Stimulated activated CD8-positive, alpha-beta memory T cell treated with anti-CD3 and anti-CD28 coated beads, Interleukin-12 subunit alpha, Interleukin-12 subunit beta, amount 100 ng/mL, for 1 hour (primary cell): ENCODE results near the gene IRS2.

Experiments used
- DNase-seq: peaks from one replicate; pipeline ENCODE4 v3.0.0-alpha.2; 2020; ENCODE audit warnings: low read depth

The IRS2 gene

DNA sequence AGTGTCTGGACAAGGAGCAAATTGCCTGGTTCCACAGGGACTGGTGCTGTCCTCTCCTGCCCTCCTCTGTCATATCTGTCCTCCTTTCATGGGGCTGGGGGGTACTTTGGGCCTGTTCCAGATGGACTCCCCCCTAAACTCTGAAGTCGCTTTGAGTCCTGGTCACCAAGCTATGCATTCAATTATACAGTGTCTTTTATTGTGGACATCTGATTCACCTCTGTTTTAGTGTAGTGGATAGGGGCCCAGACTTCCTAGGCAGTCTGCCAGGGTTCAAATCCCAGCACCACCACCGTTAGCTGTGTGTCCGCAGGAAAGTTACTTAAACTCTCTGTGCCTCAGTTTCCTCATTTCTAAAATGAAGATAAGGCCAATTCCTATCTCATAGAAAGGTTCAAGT is 21.0 kb upstream of the IRS2 start:
- no peak for DNase-seq

DNA sequence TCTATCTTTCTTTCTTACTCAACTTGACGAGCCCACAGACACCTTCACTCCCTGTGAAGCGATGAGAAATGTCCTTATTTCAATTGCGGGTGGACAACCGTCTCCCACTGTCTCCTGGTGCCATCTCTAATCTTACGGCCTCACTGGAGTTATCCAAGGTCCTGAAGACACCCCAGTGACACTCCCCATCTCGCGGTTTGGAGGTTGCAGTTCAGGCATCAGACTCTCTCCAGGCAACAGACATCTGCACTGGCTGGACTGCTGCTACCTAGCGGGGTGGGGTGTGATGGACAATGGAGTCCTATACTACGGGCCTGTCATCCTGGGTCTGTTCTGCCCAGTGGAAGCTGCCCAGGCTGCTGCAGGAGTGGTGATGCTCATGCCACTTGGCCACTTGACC is 18.3 kb upstream of the IRS2 start:
- DNase-seq = no peak

DNA sequence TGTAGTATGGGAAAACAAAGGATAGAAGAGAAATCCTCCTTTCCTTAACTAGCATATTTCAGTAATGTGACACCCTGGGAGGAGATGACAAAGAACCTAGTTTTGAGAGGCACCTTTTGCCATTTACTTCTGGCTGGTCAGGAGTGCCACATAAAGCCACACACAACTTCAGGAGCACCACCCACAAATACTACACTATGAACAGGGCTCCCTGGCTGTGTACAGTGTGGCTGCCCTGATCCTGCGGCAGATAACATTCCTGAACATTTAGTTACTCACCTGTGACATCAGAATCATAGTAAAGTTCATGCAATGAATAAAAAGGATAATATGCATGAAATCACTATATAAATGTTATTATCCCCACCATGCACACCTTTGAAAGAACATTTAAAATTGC is 17.4 kb upstream of the IRS2 start:
- no peak for DNase-seq

DNA sequence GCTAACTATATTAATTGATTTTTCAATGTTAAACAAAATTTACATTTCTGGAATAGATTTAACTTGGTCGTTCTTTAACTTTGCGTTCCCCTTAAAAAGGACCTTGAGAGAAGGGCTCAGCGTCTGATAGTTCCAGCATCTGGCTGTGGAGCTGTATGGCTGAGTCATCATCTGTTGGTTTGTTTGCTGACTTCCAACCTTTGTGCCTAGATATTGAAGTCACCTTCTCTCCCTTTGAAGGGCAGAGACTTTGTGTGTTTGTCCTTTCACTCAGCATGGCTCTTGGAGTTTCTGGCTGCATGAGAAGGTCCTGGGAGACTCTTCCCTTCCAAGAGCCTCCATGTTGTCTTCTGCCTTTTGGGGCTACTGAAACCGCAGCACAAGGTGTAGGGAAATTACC is 16.6 kb upstream of the IRS2 start:
- DNase-seq = no peak

DNA sequence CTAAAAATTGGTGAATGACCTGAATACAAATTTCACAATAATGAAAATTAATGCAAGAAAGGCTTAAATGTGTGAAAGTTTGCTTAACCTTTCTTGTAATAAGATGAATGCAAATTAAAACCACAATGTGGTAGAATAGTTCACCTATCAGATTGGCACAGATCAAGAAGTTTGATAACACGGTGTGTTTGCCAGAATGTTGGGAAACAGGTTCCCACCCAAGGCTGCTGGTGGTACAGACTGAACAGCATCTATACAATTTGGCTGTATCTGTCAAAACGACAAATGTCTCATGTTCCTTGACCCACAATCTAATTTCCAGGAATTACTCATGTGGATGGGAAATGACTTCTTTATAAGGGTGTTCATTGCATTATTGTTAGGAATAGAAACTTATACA is 8.6 kb upstream of the IRS2 start:
- DNase-seq = no peak

DNA sequence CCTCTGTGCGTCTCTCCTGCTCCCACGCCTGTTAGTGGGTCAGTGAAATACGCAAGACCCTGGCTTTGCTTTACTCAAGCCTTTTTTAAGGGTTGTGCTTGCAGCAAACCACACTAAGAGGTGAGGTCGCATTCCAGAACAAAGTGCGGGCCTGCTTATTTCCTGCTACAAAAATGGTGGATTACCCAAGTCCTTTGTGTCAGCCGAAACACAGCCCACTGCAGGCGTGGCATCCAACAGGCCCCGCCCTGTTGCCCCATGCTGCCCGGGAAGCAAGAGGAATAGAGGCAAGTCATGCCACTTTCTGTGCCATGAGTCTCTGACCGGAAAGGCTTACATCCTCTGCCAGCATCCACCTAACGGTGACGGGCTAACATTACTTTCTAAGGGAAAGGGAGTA is 7.7 kb upstream of the IRS2 start:
- DNase-seq = no peak

DNA sequence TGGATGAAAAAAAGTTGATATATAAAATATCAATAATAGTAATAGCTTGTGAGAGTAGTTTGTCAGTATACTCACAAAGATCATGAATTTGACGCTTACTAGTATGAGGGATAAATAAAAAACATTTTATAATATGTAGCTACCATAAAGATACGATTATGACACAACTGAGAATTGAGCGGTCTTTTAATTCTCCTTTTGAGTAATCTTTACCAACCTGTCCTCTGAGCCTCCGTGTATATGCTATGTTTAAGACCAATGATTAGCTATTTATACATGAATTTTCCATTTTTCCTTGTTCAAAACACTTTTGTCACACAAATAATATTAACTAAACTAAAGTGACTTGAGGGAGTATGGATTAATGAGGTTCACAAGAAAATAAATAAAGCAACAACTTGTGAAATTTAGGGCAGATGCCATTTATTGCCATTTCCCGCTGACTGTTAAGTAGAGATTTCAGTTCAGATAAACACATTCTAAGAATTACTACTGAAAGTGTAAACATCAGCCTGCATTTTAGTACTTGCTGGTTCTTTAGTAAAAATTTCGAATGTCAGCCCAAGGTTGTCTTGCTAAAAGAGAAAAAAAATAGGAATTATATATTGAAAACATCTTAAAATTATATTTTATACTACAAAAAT is 6.2 kb upstream of the IRS2 start:
- no peak for DNase-seq

DNA sequence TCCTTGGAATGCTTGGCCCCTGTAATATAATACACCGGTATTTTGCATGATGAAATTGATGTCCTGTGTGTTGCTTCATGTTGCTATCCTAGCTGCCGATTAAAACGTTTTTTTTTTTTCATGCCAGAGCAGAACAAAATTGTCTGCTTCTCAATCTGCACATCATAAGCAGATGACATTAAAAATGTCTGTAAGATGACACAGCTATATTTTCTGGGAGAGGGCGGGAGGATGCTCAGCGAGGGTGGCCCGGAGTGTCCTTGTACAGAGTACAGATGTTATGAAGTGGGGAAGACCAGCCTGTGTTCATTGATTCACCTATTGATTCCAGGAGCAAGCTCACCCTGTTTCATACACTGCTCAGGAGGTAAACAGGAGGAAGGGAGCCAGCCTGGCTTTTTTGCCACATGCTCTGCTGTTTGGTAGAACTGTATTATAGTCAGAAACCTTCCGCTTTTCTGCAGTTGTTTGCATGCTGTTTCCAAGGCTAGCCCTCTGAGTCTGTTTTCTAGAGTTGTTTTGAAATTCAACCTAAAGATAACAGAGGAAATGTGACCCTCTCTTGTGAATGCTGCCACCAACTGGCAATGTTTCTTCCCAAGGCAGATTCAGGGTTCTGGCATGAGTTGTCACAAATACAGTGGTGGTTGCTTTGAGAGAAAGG is 4.7 kb upstream of the IRS2 start:
- DNase-seq = no peak

DNA sequence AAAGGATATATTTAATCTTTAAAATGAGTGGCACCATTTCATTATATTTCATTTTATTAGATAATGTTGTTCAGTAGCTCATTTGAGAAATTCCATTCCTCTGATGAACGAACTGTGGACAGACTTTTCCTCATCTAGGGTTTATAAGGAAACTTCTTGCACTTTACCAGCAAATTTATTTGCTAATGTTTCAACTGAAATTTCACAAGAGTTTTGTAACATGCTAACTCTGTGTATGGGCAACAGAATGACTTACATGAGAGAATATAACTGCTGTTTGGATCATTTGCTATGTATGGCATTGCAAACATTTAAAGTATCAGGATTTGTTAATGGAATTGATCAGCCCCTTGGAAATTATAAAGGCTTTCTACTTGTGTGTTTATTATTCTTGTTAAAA is 3.7 kb upstream of the IRS2 start:
- DNase-seq = no peak

DNA sequence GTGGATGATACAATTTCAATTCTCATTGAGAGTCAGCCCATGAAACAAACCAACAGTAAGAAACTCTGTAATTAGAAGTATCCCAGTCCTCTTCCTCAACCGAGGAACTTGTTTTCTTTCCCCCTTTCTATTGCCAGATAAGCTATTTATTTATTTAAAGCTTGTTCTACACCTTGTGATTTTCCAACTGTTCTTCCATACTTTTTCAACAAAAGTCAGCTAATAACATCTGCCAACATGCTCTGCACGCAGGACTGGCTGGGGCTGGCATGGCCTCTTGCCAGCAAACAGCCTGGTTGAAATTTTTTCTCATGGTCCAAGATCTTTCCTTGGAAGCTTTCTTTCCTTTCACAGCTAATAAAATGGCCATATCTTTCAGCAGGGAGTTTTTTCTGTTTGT is 2.9 kb upstream of the IRS2 start:
- no peak for DNase-seq

DNA sequence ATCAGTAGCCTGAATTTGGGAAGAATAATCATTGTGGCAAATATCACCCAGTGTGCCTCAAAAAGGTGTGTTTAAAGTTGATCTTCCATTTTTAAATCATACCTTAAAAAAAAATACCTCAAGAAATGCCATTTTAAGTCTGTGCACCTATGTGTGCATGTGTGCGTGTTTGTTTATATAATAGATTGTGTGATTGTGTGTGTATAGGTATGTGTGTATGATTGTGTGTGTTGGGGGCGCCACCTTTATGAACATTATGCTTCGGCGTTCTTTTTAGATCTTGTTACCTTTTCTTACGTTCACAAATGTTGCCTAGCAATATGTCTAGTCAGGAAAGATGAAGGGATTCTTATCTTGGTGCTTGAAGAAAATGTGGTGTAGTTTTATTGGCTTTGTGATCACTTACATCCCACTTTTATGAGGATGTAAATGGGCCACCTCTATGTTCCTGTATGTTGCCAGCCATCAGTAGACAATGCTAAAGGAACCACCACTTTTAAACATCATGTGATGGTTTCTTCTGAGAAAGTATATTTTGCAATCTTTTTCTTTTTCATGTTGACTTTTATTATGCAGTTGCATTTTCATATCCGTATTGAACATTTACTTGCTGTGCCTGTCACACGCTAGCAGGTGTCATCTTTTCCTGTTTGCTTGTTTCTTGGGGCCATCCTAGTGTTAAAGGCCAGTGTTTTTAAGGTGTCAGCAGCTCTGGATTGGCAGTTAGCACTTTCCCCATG is 2.2 kb upstream of the IRS2 start:
- DNase-seq = no peak

DNA sequence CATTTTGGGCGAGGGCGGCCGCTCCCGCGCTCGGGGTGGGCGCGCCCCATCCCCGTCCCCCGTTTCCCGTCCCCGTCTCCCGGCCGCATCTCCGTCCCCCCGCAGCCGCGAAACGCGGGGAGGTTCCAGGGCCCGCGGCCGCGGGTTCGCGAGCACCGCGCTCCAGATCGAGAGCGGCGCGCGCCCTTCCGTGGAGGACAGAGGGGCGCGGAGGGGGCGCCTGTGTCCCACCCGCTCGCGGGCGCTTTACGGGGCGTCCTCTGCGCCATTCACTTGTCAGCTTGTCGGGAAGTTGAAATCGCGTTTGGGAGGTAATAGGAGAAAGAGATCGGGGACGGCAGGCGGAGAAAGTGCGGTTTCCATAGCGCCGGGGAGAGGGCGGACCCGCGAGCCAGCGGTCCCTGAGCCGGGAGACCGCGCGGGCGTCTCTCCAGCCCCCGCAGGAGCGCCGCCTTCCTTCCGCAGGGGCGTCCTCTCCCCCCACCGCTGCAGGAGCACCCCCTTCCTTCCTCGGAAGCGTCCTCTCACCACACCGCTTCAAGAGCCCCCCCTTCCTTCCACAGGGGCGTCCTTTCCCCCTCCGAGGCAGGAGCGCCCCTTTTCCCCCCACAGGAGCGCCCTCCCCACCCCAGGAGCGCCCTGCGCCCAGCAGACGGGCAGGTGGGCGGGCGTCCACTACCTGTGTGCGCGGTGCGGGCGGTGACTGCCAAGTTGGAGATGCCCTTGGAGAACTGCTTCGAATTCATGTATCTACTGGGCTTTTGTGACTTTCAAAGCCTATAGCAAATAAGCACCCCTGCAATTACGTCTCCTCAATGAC is 962 bp upstream of the IRS2 start:
- no peak for DNase-seq

DNA sequence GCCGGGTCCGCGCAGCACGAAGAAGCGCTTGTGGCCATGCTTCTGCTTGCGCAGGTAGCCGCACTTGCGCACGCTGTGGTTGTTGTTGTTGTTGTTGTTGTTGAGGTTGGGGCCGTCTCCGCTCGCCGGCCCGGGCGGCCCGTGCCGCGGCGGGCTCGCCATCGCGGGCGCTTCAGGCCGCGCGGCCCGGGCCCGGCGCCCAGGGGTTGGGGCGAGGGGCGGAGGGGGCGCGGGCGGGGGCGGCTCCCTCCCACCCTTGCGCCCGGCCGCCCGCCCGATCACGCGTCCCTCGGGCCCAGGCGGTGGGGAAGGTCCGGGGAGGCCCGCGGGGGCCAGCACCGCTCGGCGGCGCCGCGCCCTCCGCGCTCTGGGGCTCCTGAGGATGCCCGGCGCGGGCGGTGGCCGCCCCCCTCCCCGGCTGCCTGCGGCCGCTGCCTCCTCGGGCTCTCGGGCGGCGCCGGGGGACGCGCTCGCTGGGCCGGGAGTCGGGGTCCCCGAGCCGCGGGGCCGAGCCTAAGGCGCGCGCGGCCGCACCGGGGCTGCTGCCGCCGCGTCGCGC is 412 bp downstream of the IRS2 start:
- no peak for DNase-seq

DNA sequence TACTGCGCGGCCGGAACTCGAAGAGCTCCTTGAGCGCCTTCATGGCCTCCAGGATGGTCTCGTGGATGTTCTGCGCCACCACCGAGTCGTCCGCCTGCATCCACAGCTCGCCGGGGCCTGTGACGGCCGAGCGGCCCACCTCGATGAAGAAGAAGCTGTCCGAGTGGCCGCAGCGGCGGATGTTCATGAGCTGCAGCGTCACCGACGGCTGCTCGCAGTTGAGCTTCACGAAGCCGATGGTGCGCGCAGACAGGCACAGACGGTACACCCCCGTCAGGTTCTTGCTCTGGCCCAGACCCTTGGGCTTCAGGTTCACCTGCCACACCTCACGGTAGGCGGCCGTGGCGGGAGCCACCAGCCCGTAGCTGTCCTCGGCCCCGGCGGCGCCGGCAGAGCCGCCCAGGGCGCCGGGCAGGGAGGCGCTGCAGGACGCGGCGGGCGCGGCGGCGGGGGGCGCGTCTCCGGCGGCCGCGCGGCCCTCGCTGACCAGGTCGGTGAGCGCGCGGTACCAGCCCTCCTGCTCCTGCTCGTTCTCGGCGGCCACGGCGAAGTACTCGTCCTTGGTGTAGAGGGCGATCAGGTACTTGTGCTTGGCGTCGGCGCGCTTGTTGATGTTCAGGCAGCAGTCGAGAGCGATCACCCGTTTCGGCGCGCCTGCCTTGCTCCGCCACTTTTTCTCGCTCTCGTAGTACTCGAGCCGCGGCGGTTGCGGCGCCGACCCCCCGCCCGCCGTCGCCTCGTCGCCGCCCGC is 1.1 kb downstream of the IRS2 start:
- no peak for DNase-seq

DNA sequence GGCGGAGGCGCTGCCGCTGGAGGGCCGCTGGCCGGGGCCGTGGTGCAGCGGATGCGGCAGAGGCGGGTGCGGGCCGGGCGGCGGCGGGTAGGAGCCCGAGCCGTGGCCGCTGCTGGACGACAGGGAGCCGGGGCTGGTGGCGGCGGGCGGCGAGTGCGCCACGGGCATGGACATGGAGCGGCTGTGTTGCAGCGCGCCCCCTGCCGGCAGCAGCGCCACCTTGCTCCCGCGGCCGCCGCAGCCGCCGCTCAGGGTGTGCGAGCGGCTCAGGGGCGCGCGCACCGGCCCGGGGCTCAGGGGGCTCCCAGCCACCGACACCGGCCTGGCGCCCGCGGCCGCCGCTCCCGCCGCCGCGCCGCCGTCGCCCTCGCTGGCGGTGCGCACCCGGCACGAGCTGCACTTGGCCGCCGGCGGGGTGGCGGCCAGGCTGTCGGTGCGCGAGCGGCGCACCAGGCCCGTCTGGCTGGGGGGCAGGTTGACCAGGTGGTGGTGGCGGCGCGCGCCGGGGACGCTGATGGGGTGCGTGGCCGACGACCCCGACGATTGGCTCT is 1.7 kb downstream of the IRS2 start:
- no peak for DNase-seq

DNA sequence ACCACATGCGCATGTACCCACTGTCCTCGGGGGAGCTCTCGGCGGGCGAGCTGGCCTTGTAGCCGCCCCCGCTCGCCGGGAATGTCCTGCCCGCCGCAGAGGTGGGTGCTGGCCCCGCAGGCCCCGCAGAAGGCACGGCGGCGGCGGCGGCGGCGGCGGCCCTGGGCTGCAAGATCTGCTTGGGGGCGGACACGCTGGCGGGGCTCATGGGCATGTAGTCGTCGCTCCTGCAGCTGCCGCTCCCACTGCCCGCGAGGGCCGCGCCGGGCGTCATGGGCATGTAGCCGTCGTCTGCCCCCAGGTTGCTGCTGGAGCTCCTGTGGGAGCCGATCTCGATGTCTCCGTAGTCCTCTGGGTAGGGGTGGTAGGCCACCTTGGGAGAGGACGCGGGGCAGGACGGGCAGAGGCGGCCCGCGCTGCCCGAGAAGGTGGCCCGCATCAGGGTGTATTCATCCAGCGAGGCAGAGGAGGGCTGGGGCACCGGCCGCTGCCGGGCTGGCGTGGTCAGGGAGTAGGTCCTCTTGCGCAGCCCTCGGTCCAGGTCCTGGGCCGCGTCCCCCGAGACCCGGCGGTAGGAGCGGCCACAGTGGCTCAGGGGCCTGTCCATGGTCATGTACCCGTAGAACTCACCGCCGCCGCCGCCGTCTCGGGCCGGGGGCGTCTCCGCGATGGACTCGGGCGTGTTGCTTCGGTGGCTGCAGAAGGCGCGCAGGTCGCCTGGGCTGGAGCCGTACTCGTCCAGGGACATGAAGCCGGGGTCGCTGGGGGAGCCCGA is 2.4 kb downstream of the IRS2 start:
- DNase-seq = no peak

DNA sequence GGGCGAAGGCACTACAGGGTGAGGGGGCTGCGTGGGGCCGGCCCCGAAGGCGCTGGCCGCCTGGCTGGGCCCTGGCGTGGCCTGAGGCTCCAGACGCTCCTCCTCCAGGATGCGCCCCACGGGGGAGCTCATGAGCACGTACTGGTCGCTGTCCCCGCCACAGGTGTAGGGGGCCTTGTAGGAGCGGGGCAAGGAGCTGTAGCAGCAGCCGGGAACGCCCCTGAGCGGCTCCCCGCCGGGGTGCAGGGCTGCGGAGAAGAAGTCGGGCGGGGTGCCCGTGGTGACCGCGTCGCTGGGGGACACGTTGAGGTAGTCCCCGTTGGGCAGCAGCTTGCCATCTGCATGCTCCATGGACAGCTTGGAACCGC is 3.0 kb downstream of the IRS2 start:
- no peak for DNase-seq

DNA sequence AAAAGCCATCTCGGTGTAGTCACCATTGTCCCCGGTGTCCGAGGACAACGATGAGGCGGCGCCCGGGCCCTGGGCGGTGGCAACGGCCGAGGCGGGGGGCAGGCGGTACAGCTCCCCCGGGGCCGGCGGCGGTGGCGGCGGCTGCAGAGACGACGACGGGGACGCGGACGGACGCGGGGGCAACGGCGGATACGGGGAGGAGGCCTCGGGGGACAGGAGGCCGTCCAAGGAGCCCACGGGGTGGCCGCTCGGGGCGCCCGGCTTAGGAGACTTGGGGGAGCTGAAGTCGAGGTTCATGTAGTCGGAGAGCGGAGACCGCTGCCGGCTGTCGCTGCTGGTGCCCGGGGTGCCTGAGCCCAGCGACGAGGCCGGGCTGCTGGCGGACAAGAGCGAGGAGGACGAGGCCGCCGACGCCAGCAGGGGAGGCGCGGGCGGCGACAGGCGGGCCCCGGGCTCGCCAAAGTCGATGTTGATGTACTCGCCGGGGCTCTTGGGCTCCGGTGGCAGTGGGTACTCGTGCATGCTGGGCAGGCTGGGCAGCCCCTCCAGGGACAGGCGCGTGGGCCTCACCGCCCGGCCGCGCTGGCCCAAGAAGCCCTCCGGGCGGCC is 3.5 kb downstream of the IRS2 start:
- no peak for DNase-seq

DNA sequence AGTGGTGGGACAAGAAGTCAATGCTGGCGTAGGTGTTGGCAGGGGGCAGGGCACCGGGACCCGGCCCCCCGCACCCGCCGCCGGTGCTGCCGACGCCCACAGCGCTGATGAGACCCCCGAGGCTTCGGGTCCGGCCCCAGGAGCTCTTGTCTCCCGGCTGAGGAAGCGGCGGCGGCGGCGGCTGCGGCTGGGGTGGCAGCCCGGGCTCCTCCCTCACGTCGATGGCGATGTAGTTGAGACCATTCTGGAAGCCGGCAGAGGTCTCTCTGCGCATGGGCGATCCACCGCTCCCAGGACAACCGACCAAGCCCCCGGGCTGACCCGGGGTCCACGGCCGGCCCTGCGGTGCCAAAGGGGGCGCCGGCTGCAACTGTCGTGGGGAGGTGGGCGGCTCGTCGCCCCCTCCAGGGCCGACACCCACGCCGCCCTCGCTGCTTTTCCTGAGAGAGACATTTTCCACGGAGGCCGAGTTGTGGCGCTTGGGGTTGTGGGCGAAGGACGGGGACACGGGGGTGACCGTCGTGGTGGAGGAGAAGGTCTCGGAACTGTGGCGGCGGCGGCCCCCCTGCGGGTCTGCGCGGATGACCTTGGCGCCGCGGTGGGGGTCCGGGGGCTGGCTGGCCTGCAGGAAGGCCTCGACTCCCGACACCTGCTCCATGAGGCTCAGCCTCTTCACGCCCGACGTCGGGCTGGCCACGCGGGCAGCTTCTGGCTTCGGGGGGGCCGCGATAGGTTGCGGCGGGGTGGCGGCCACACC is 4.1 kb downstream of the IRS2 start:
- no peak for DNase-seq
